ENCODE data around the gene WNT2B. TPM values are rescaled to one million over a fixed set of nuclear protein-coding genes. Genes with fewer than 3 reads are reported as not detected.

Gene WNT2B
- total RNA-seq, 1 experiment from 2014 or later: 0.68 TPM

DNA sequence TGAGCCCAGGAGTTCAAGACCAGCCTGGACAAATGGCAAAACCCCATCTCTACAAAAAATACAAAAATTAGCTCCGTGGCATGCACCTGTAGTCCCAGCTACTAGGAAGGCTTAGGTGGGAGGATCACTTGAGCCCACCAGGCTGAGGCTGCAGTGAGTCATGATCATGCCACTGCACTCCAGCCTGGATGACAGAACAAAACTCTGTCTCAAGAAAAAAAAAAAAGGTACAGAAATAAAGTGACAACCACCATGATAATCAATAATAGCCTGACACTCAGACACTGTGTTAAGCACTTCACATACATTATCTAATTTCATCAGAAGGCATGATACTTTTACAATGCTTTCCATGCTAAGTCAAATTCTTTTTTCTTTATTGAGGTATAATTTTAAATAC, 57.0 kb downstream of the WNT2B start:
- Histone ChIP-seq H4K20me1 (ENCODE audit: control insufficient read depth, insufficient read depth, insufficient read length) (no peaks in the 10 kb centered on the region), H3K9ac (ENCODE audit: extremely low read depth, insufficient read length, low read length) (no peak overlapping the region), H4K91ac (ENCODE audit: insufficient read length, low read depth, low read length) (no peak overlapping the region), H3K23me2 (ENCODE audit: insufficient read length, low read depth, low read length, poor library complexity, severe bottlenecking) (no peaks in the 10 kb centered on the region), H2AFZ (ENCODE audit: low read length) (no peak overlapping the region), H2BK15ac (ENCODE audit: low read depth, low read length) (no peak overlapping the region), H3K56ac (ENCODE audit: insufficient read length, low read depth, low read length) (no peak overlapping the region), H3K4ac (ENCODE audit: low read depth, low read length) (no peak overlapping the region), H3K79me1 (ENCODE audit: insufficient read depth, low read depth, low read length, poor library complexity, severe bottlenecking) (no peaks in the 10 kb centered on the region), H3K4me2 (ENCODE audit: insufficient read depth, insufficient read length, low read length) (no peak overlapping the region), H4K8ac (replicated peaks; ENCODE audit: insufficient read length, low read depth, low read length) (no peak overlapping the region), H4K5ac (ENCODE audit: insufficient read length, low read depth, low read length) (no peak overlapping the region), H2BK120ac (ENCODE audit: low read depth, low read length, poor library complexity, severe bottlenecking) (no peak overlapping the region), H2BK5ac (ENCODE audit: insufficient read length, low read length) (no peak overlapping the region), H3K14ac (ENCODE audit: insufficient read depth, low read length) (no peak overlapping the region), H2AK5ac (ENCODE audit: insufficient read length, low read length) (no peak overlapping the region), H2BK20ac (ENCODE audit: low read depth, low read length, poor library complexity, severe bottlenecking) (no peak overlapping the region), H3K27me3 (ENCODE audit: insufficient read depth, low read length) (no peaks in the 10 kb centered on the region), H2BK12ac (ENCODE audit: insufficient read length, low read depth, low read length) (no peak overlapping the region), H3K18ac (ENCODE audit: insufficient read length, low read depth, low read length) (no peak overlapping the region), H3K9me3 (ENCODE audit: control insufficient read depth, low read depth, low read length) (no peaks in the 10 kb centered on the region), H3K4me1 (ENCODE audit: insufficient read depth, low read length) (no peaks in the 10 kb centered on the region), H3K23ac (ENCODE audit: insufficient read length, low read depth, low read length) (no peak overlapping the region), H3K79me2 (ENCODE audit: insufficient read depth, low read length) (no peaks in the 10 kb centered on the region), H3K27ac (ENCODE audit: insufficient read length, low read depth, low read length) (no peak overlapping the region), H3T11ph (ENCODE audit: low read length) (no peak overlapping the region)
- TF ChIP-seq, protein P1, sequence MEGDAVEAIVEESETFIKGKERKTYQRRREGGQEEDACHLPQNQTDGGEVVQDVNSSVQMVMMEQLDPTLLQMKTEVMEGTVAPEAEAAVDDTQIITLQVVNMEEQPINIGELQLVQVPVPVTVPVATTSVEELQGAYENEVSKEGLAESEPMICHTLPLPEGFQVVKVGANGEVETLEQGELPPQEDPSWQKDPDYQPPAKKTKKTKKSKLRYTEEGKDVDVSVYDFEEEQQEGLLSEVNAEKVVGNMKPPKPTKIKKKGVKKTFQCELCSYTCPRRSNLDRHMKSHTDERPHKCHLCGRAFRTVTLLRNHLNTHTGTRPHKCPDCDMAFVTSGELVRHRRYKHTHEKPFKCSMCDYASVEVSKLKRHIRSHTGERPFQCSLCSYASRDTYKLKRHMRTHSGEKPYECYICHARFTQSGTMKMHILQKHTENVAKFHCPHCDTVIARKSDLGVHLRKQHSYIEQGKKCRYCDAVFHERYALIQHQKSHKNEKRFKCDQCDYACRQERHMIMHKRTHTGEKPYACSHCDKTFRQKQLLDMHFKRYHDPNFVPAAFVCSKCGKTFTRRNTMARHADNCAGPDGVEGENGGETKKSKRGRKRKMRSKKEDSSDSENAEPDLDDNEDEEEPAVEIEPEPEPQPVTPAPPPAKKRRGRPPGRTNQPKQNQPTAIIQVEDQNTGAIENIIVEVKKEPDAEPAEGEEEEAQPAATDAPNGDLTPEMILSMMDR (conservative IDR thresholded peaks at IDR 0.05): no peak
- no CpG with 5 or more reads among the region's 1 CpG for WGBS (ENCODE audit: extremely low coverage, insufficient read length, low lambda C conversion rate)
- Mint-ChIP-seq H3K4me3 (no peak overlapping the region), H3K9me3 (no peaks in the 10 kb centered on the region), H3K27ac (no peak overlapping the region), H3K27me3 (ENCODE audit: low read depth) (no peaks in the 10 kb centered on the region), H3K36me3 (ENCODE audit: insufficient read depth in 1 of 3, low read depth in 3 of 3) (peaks cover 5 to 9% (median 6%) of the 10 kb centered on the region in 3 experiments; a peak in 5 of 7 replicates), H3K4me1 (no peaks in the 10 kb centered on the region)
- DNase-seq: no peak
